ENCODE results near the gene UBE2S. TPM values are rescaled to one million over a fixed set of nuclear protein-coding genes. Genes with fewer than 3 reads are reported as not detected.
A peak's percentile ranks its signal among the peaks of the same experiment; 100 is the strongest.

UBE2S gene
- total RNA-seq, 1 donor from 2014 or later, result 56.2 TPM

GRCh38 chr19:55434356-55434919 lies 26.9 kb upstream of the UBE2S start:
- TF ChIP-seq, protein P1, sequence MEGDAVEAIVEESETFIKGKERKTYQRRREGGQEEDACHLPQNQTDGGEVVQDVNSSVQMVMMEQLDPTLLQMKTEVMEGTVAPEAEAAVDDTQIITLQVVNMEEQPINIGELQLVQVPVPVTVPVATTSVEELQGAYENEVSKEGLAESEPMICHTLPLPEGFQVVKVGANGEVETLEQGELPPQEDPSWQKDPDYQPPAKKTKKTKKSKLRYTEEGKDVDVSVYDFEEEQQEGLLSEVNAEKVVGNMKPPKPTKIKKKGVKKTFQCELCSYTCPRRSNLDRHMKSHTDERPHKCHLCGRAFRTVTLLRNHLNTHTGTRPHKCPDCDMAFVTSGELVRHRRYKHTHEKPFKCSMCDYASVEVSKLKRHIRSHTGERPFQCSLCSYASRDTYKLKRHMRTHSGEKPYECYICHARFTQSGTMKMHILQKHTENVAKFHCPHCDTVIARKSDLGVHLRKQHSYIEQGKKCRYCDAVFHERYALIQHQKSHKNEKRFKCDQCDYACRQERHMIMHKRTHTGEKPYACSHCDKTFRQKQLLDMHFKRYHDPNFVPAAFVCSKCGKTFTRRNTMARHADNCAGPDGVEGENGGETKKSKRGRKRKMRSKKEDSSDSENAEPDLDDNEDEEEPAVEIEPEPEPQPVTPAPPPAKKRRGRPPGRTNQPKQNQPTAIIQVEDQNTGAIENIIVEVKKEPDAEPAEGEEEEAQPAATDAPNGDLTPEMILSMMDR (IDR thresholded peaks at IDR 0.05; ENCODE audit: unreplicated experiment), result no peak
- H3K36me3 Mint-ChIP-seq (ENCODE audit: low read depth, unreplicated experiment), result peaks cover 9% of the 10 kb centered on the region

DNA sequence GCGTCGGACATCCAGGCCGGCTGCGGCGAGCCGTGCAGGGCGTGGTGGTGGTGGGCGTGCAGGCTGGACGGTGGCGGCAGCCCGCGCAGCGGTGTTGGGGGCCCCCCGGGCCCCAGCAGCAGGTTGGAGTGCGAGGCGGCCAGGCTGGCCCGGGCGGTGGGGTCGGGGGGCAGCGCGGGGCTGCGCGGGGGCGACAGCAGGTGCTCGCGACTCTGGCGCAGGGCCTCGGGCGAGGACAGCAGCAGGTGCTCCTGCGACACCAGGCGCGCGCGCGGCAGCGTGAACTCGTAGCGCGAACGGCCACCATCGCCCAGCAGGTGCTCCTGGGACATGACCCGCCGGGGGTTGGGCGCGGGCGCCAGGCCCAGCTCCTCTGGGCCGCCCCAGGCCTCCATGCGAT lies 25.7 kb upstream of the UBE2S start:
- Mint-ChIP-seq H3K36me3 (ENCODE audit: low read depth, unreplicated experiment) (peaks cover 6% of the 10 kb centered on the region), H3K27me3 (ENCODE audit: unreplicated experiment) (peaks cover 9% of the 10 kb centered on the region), H3K4me1 (ENCODE audit: unreplicated experiment) (no peaks in the 10 kb centered on the region), H3K4me3 (ENCODE audit: unreplicated experiment) (no peak overlapping the region), H3K27ac (ENCODE audit: unreplicated experiment) (no peak overlapping the region), H3K9me3 (ENCODE audit: unreplicated experiment) (no peaks in the 10 kb centered on the region)
- TF ChIP-seq, protein P1 (IDR thresholded peaks at IDR 0.05; ENCODE audit: unreplicated experiment), result no peak
- no peak for DNase-seq (ENCODE audit: low spot score)

More at GRCh38 chr19:55434356-55434919, 26.9 kb upstream of the UBE2S start:
- peaks cover 13% of the 10 kb centered on the region for H3K27me3 Mint-ChIP-seq (ENCODE audit: unreplicated experiment)
- H3K4me1 Mint-ChIP-seq (ENCODE audit: unreplicated experiment), result no peaks in the 10 kb centered on the region
- H3K27ac Mint-ChIP-seq (ENCODE audit: unreplicated experiment), result no peak overlapping the region
- H3K9me3 Mint-ChIP-seq (ENCODE audit: unreplicated experiment), result no peaks in the 10 kb centered on the region
- no peak overlapping the region for H3K4me3 Mint-ChIP-seq (ENCODE audit: unreplicated experiment)
- no peak for DNase-seq (ENCODE audit: low spot score)

- Mint-ChIP-seq H3K36me3 (ENCODE audit: low read depth, unreplicated experiment) (peaks cover 6% of the 10 kb centered on the region), H3K4me3 (ENCODE audit: unreplicated experiment) (peak overlapping the region; percentile 14), H3K27ac (ENCODE audit: unreplicated experiment) (no peak overlapping the region), H3K9me3 (ENCODE audit: unreplicated experiment) (no peaks in the 10 kb centered on the region), H3K4me1 (ENCODE audit: unreplicated experiment) (no peaks in the 10 kb centered on the region), H3K27me3 (ENCODE audit: unreplicated experiment) (peaks cover 9% of the 10 kb centered on the region)
- no peak for DNase-seq (ENCODE audit: low spot score)
- TF ChIP-seq, protein P1 (IDR thresholded peaks at IDR 0.05; ENCODE audit: unreplicated experiment), result no peak
Measured at GRCh38 chr19:55432241-55432959, 24.8 kb upstream of the UBE2S start.

- peak overlapping the region; percentile 28 for H3K4me3 Mint-ChIP-seq (ENCODE audit: unreplicated experiment)
- DNase-seq (ENCODE audit: low spot score), result no peak
- H3K9me3 Mint-ChIP-seq (ENCODE audit: unreplicated experiment), result no peaks in the 10 kb centered on the region
- no peaks in the 10 kb centered on the region for H3K4me1 Mint-ChIP-seq (ENCODE audit: unreplicated experiment)
- TF ChIP-seq, protein P1 (IDR thresholded peaks at IDR 0.05; ENCODE audit: unreplicated experiment), result no peak
- peaks cover 6% of the 10 kb centered on the region for H3K36me3 Mint-ChIP-seq (ENCODE audit: low read depth, unreplicated experiment)
- no peak overlapping the region for H3K27ac Mint-ChIP-seq (ENCODE audit: unreplicated experiment)
- peaks cover 3% of the 10 kb centered on the region for H3K27me3 Mint-ChIP-seq (ENCODE audit: unreplicated experiment)
Measured at GRCh38 chr19:55431183-55431582, 23.6 kb upstream of the UBE2S start.

DNA sequence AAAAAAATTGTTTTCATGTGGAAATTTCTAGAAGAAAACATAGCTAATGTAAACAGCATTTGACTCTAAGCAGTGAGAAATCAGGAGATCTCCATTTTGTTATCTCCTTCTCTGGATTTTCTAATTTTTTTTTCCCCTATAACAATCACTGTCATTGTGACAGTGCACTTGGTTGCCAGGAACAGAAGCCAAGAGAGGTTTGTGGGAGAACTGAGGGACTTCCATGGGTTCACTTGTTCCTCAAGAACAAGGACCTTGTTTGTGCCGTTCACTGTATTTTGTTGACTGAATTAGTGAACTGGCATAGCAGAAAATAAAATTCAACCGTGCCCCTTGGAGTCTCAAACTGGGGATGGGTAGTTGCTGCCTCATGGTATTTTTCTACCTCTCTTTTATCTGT lies 18.5 kb upstream of the UBE2S start:
- peaks cover 1% of the 10 kb centered on the region for H3K36me3 Mint-ChIP-seq (ENCODE audit: low read depth, unreplicated experiment)
- peaks cover 5% of the 10 kb centered on the region for H3K27me3 Mint-ChIP-seq (ENCODE audit: unreplicated experiment)
- no peaks in the 10 kb centered on the region for H3K9me3 Mint-ChIP-seq (ENCODE audit: unreplicated experiment)
- no peaks in the 10 kb centered on the region for H3K4me1 Mint-ChIP-seq (ENCODE audit: unreplicated experiment)
- no peak overlapping the region for H3K4me3 Mint-ChIP-seq (ENCODE audit: unreplicated experiment)
- TF ChIP-seq, protein P1 (IDR thresholded peaks at IDR 0.05; ENCODE audit: unreplicated experiment), result no peak
- no peak for DNase-seq (ENCODE audit: low spot score)
- H3K27ac Mint-ChIP-seq (ENCODE audit: unreplicated experiment), result no peak overlapping the region

All from endothelial cell (in vitro differentiated cells).